NOMO-1 (cell line): ENCODE measurements around the gene FIP1L1.

Experiments used
- DNase-seq, 2 experiments: peaks; one replicate each; lab custom pipeline; 2025; ENCODE audit not compliant: unreplicated experiment in 2 of 2; lab: John Stamatoyannopoulos, UW

Gene FIP1L1

GRCh38 chr4:53499791-53500190 lies 122.3 kb downstream of the FIP1L1 start:
- no peak for DNase-seq

- no peak for DNase-seq
Measured at GRCh38 chr4:53500546-53500945, 123.1 kb downstream of the FIP1L1 start.

DNA sequence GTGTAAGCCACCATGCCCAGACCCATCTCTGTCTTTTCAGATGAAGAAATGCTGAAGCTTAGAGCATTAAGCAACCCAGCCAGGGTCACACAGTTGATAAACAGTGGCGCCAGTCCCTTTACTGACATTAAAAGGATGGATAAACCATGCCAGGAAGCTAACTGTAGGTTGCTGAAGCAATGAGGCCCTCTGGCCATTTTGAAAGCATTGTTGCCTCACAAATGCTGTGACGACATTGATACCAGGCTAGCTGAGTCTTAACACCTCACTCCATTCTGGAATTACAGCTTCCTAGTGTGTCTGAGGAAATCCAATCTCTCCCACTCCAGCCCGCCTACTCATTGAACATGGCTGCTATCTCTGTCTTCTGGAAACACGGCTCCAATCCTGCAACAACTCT lies 124.1 kb downstream of the FIP1L1 start:
- DNase-seq: no peak

DNA sequence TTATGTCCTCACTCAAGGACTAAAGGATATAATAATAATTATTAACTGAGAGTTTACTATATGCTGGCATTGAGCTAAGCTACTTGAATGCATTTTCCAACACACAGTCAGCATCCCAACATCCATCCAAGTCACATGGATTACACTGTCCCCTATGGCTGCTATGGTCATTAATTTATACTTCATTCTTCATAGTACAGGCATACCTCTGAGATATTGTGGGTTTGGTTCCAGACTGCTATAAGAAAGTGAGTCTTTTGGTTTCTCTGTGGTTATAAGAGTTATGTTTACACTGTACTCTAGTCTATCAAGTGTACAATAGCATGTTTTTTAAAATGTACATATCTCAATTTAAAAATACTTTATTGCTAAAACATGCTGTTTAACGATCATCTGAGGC lies 124.7 kb downstream of the FIP1L1 start:
- DNase-seq: no peak

GRCh38 chr4:53505947-53506346 lies 128.5 kb downstream of the FIP1L1 start:
- DNase-seq: no peak

DNA sequence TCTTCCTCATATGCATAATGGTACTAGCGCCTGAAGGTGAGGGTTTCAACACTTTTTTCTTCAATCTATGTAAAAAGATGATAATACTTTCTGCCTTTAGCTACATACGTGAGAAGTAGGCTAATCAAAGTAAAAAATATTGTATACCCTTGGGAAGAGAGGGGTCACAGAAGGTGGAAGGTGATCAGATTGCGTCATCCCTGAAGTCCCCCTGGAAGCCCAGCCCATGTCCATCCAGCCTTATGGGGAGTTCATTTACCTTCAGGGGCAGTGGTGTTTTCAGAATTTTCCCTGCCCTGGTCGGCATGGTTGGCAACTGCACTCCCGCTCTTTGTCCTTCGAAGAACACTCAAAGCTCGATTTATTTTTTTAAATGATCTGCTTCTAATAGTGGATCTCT lies 129.6 kb downstream of the FIP1L1 start:
- no peak for DNase-seq

DNA sequence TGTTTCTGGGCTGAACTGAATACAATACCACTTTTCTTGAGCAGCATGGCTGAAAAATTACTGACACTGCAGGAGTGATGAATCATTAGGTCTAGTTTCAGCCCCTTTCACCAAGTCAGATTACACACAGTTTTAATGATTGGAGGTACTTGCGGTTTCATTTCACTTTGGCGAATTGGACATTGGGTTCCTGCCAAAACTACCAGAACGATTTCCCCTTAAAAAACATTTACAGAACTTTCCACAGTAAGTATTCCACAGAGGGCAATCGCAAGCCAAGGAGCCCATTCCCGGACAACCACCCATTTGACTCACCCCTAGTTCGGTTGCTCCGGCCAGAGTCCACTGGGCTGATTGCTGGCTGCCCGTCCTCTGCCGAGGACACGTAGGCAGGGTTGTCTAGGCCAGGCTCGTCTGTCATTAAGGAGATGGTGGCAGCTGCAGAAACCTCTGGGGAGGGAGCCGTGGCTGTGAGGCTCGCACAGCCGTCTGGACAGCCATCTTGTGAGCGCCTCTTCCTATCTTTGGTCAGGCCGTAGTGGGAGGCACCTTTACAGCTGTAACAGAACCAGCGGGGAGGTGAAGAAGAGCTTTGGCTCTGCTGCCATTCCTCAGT lies 130.3 kb downstream of the FIP1L1 start:
- DNase-seq: no peak

DNA sequence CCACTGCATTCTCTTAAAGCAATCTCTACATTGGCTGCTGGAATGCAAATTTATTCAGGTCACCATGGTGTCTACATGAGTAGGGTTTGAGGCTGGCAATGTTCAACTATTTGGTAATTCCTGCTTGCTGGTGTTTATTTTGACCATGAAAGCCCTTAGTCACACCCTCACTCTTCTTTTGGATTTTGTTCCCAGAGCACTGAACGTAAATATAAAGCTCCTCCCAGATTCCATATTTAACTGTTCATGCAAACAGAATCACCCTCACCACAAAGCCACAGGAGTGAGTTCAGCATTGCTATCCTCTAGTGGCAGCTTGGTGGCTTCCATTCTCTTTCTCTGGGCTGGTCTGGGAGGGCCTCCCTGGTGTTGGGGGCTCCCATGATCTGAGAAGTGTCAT lies 131.0 kb downstream of the FIP1L1 start:
- no peak for DNase-seq

- DNase-seq: no peak
Measured at GRCh38 chr4:53510321-53510720, 132.9 kb downstream of the FIP1L1 start.
